ENCODE data around the gene CRACR2B. TPM values are rescaled to one million over a fixed set of nuclear protein-coding genes. Genes with fewer than 3 reads are reported as not detected.

CRACR2B gene
- total RNA-seq, 1 donor from 2014 or later: 19.3 TPM

DNA sequence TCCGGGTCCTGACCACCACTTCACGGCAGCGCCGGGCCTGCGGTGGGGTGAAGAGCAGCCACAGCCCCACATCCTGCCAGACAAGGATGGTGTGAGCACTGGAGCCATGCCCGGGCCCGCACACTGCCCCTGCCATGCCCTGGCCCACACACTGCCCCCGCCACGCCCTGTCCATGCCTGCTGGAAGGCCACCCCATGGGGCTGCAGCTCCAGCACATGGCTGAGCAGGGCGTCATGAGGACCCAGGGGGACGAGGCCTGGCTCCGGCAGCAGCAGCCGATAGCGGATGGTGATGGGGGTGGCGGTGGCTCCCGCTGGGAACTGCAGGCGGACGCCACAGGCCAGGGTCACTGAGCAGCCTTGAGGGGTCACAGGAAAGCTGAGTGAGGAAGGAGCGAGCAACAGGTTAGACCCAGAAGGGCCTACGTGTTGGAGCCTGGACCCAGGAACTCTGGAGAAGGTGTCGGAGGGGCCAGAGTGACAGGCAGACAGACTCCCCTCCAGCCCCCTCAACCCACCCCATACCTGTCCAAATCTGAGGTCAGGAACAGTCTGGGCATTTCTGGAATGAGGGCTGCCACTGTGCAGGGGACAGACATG is 25.6 kb upstream of the CRACR2B start:
- DNase-seq (ENCODE audit: extremely low spot score, unreplicated experiment): no peak
- no peak overlapping the region for H3K27ac Mint-ChIP-seq
- TF ChIP-seq, protein P1, sequence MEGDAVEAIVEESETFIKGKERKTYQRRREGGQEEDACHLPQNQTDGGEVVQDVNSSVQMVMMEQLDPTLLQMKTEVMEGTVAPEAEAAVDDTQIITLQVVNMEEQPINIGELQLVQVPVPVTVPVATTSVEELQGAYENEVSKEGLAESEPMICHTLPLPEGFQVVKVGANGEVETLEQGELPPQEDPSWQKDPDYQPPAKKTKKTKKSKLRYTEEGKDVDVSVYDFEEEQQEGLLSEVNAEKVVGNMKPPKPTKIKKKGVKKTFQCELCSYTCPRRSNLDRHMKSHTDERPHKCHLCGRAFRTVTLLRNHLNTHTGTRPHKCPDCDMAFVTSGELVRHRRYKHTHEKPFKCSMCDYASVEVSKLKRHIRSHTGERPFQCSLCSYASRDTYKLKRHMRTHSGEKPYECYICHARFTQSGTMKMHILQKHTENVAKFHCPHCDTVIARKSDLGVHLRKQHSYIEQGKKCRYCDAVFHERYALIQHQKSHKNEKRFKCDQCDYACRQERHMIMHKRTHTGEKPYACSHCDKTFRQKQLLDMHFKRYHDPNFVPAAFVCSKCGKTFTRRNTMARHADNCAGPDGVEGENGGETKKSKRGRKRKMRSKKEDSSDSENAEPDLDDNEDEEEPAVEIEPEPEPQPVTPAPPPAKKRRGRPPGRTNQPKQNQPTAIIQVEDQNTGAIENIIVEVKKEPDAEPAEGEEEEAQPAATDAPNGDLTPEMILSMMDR (conservative IDR thresholded peaks at IDR 0.05): no peak
- no peaks in the 10 kb centered on the region for H3K27me3 Mint-ChIP-seq
- H3K36me3 Mint-ChIP-seq: no peaks in the 10 kb centered on the region
- H3K9me3 Mint-ChIP-seq: no peaks in the 10 kb centered on the region
- H3K4me1 Mint-ChIP-seq (ENCODE audit: unreplicated experiment): no peaks in the 10 kb centered on the region
- H3K4me3 Mint-ChIP-seq: no peak overlapping the region

DNA sequence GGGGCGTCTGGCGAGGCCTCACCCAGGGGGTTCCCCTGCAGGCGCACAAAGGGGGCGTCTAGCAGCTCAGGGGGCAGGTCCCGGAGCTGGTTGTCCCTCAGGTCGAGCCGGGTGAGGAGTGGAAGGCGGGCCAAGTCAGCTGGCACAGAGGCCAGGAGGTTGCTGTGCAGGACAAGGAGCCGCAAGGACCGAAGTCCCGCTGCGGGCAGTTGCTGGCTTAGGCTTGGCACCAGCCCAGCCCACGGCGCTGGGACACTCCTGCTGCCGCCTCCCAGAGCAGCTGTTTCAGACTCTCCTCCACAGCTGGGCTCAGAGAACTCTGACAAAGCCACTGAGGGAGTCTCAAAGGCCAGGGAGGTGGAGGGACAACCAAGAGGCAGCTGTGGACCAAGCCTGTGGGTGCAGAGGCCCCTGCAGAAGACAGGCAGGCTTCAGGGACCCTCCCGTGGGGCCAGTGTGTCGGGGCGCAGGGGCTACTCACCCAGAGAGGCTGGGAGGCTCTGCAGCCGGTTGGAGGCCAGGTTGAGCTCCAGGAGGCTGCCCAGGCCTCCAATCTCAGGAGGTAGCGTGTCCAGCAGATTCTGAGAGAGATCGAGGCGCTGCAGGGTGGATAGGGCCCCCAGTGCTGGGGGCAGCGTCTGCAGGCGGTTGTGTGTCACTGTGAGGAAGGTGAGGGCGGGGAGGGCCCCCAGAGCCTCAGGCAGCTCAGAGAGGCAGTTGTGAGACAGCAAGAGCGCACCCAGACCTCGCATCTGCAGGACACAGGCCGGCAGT is 24.8 kb upstream of the CRACR2B start:
- peak overlapping the region; percentile 52 for H3K4me3 Mint-ChIP-seq
- no peak overlapping the region for H3K27ac Mint-ChIP-seq
- DNase-seq (ENCODE audit: extremely low spot score, unreplicated experiment): no peak
- TF ChIP-seq, protein P1 (conservative IDR thresholded peaks at IDR 0.05): no peak
- no peaks in the 10 kb centered on the region for H3K9me3 Mint-ChIP-seq
- H3K27me3 Mint-ChIP-seq: no peaks in the 10 kb centered on the region
- no peaks in the 10 kb centered on the region for H3K4me1 Mint-ChIP-seq (ENCODE audit: unreplicated experiment)
- H3K36me3 Mint-ChIP-seq: no peaks in the 10 kb centered on the region

DNA sequence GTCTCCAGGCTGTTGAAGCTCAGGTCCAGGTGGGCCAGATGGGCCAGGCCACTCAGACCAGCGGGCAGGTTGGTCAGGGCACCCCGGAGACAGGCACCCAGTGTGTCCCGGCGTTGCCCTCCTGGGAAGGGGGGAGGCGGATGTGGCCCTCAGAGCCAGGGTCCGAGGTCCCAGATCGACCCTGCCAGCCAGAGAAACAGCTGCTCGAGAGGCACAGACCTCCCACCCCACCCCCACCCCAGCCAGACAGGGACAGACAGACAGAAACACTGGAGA is 24.3 kb upstream of the CRACR2B start:
- DNase-seq (ENCODE audit: extremely low spot score, unreplicated experiment): no peak
- Mint-ChIP-seq H3K36me3 (no peaks in the 10 kb centered on the region), H3K4me1 (ENCODE audit: unreplicated experiment) (no peaks in the 10 kb centered on the region), H3K9me3 (no peaks in the 10 kb centered on the region), H3K4me3 (peak overlapping the region; percentile 52), H3K27ac (no peak overlapping the region), H3K27me3 (no peaks in the 10 kb centered on the region)
- TF ChIP-seq, protein P1 (conservative IDR thresholded peaks at IDR 0.05): no peak

DNA sequence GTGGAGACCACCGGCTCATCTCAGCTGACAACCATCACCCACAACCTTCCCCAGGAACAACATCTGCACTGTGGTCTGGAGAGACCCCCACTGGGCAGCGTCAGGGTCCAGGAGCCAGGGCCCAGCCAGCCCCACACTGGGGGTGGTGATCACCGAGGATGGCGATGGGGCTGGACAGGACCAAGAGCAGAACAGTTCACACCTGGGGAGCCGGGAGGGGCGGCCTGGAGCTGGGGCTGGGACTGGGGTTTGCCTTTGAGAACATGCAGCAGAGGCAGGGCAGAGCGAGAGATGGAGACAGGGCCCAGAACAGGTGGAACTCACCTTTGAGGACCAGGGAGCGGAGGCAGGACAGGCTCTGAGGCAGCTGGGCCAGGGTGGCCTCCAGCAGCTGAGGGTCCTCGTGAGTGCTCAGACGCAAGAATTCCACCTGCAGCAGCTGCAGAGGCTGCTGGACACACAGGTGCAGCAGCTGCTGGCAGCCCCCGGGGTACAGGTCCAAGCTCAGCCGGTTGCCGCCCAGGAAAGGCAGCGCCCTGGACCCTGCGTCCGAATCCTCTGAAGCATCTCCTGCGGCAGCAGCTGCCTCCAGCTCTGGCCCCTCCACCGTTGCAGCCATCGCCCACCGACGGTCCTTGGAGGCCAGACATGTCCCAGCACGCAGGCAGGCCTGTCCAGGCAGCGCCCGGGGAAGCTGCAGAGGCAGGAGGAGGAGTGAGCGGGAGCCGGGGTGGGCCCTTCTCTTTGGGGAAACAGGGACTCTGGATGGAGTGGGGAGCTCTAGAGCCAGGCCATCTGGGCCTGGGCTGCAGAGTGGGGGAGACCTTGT is 23.7 kb upstream of the CRACR2B start:
- Mint-ChIP-seq H3K36me3 (no peaks in the 10 kb centered on the region), H3K27ac (no peak overlapping the region), H3K4me3 (peak overlapping the region; percentile 85), H3K4me1 (ENCODE audit: unreplicated experiment) (no peaks in the 10 kb centered on the region), H3K27me3 (no peaks in the 10 kb centered on the region), H3K9me3 (no peaks in the 10 kb centered on the region)
- TF ChIP-seq, protein P1 (conservative IDR thresholded peaks at IDR 0.05): no peak
- DNase-seq (ENCODE audit: extremely low spot score, unreplicated experiment): no peak

DNA sequence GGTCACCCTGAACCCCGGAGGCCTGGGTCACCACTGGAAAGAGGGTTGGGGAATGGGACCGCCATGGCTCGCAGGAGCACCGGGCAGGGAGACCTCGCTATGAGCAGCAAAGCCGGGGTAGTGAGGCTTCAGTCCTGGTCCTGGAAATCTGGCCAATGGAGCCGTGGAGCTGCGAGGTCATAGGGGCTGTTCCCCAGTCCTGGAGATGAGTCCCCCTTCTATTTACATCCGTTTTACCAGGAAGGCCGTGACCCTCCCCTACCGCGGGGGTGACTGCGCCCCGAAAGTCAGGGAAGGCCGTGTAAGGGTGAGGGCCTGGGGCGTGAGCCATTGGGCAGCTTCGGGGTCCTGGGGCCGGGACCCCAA is 23.1 kb upstream of the CRACR2B start:
- no peak for DNase-seq (ENCODE audit: extremely low spot score, unreplicated experiment)
- H3K4me3 Mint-ChIP-seq: peak overlapping the region; percentile 85
- H3K9me3 Mint-ChIP-seq: no peaks in the 10 kb centered on the region
- no peaks in the 10 kb centered on the region for H3K27me3 Mint-ChIP-seq
- no peak overlapping the region for H3K27ac Mint-ChIP-seq
- H3K36me3 Mint-ChIP-seq: no peaks in the 10 kb centered on the region
- H3K4me1 Mint-ChIP-seq (ENCODE audit: unreplicated experiment): no peaks in the 10 kb centered on the region
- TF ChIP-seq, protein P1 (conservative IDR thresholded peaks at IDR 0.05): no peak

Measured in type B pancreatic cell (in vitro differentiated cells).